Esophagus squamous epithelium (tissue), 5 donors: ENCODE data around the gene GALNT15. TPM values are rescaled to one million over a fixed set of nuclear protein-coding genes. Genes with fewer than 3 reads are reported as not detected.
A peak's percentile ranks its signal among the peaks of the same experiment; 100 is the strongest.

Experiments used
- DNase-seq: peaks from one replicate; lab custom pipeline; 2025; lab: John Stamatoyannopoulos, UW
- H3K27ac ChIP-seq, 4 donors: fragments of 200-600 bp; sonication (generic); one replicate each; pipeline ENCODE4 v1.5.1; 2016 to 2019; ENCODE audit warnings: mild to moderate bottlenecking in 1 of 4
- H3K27me3 ChIP-seq, 4 donors: fragments of 200-600 bp; sonication (generic); 1 replicate in 3 of 4; 2 replicates in 1 of 4; pipeline versions ENCODE4 v1.5.1 to v1.6.0; 2017 to 2021; ENCODE audit warnings: antibody characterized with exemption in 1 of 4
- H3K36me3 ChIP-seq, 3 donors: fragments of 200-600 bp; sonication (generic); one replicate each; pipeline ENCODE4 v1.5.1; 2016 to 2019
- H3K4me1 ChIP-seq, 3 donors: fragments of 200-600 bp; sonication (generic); one replicate each; pipeline ENCODE4 v1.5.1; 2017 to 2019
- H3K4me3 ChIP-seq, 4 donors: fragments of 200-600 bp; sonication (generic); 1 replicate in 3 of 4; 2 replicates in 1 of 4; pipeline ENCODE4 v1.5.1; 2016 to 2019; ENCODE audit warnings: mild to moderate bottlenecking in 2 of 4, moderate library complexity in 1 of 4
- H3K9me3 ChIP-seq, 3 donors: fragments of 200-600 bp; sonication (generic); one replicate each; pipeline ENCODE4 v1.5.1; 2016 to 2019
- POLR2A ChIP-seq, 4 donors: fragments of 450-650 bp; IDR thresholded peaks; one replicate each; pipeline ENCODE4 v1.6.1; 2017; ENCODE audit warnings: antibody characterized with exemption in 4 of 4, mild to moderate bottlenecking in 4 of 4, moderate library complexity in 3 of 4
- WGBS, 2 donors: methylation state at CpG; one replicate each; pipeline ENCODE4 v1.1.5; 2018; 5-methylcytosine and 5-hydroxymethylcytosine counted together
- intact Hi-C: fragments of 100-400 bp; cut with DNase I; formaldehyde crosslinking; loops from one replicate; pipeline ENCODE4 v1.15.0; 2022
- total RNA-seq, 4 donors: library from RNA; depleted of rRNA; stranded (reverse); fragments of >200 nt; gene quantifications; one replicate each; pipeline ENCODE4 v1.1.0, GENCODE V29; 2016
- TF ChIP-seq, protein P1 (sequence below), 6 experiments: fragments of 450-650 bp in 4 of 6; fragments of 200-600 bp in 2 of 6; sonication (generic) in 2 of 6; IDR thresholded peaks; one replicate each; pipeline ENCODE4 v1.5.1; 2016 to 2019; ENCODE audit warnings: antibody characterized with exemption in 6 of 6, mild to moderate bottlenecking in 4 of 6, moderate library complexity in 4 of 6
- donor health status: DM: yes; HTN: yes; CAD: no.

Gene GALNT15
- total RNA-seq, 4 donors from 2014 or later: 4.6 to 117 (median 35.6) TPM

DNA sequence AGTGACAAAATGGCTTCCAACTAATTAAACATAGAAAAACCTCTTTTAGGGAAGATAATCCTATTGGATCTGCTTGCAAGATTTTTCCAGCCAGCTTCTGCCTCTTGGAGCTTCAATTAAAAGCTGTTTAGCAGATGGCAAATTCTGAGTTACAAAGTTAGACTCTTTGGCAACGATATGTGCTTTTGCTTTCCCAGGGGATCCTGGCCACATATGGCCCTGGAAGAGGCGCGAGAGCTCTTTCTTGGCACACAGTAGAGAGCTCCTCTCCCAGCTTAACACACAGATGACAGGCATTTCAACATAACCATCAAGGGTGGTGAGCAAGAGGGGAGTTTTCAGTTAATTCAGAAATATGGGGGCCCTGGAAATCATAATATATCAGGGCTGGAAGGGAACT is 41.6 kb upstream of the GALNT15 start:
- H3K36me3 ChIP-seq: no peaks in the 10 kb centered on the region
- H3K4me3 ChIP-seq: no peak overlapping the region
- peaks cover 0 to 19% (median 10%) of the 10 kb centered on the region in 3 donors for H3K4me1 ChIP-seq
- WGBS, 2 donors: 62 to 70% methylated on average over 3 of the region's 3 CpGs
- TF ChIP-seq, protein P1, sequence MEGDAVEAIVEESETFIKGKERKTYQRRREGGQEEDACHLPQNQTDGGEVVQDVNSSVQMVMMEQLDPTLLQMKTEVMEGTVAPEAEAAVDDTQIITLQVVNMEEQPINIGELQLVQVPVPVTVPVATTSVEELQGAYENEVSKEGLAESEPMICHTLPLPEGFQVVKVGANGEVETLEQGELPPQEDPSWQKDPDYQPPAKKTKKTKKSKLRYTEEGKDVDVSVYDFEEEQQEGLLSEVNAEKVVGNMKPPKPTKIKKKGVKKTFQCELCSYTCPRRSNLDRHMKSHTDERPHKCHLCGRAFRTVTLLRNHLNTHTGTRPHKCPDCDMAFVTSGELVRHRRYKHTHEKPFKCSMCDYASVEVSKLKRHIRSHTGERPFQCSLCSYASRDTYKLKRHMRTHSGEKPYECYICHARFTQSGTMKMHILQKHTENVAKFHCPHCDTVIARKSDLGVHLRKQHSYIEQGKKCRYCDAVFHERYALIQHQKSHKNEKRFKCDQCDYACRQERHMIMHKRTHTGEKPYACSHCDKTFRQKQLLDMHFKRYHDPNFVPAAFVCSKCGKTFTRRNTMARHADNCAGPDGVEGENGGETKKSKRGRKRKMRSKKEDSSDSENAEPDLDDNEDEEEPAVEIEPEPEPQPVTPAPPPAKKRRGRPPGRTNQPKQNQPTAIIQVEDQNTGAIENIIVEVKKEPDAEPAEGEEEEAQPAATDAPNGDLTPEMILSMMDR (IDR thresholded peaks at IDR 0.05): no peak
- TF ChIP-seq POLR2A (IDR thresholded peaks at IDR 0.05): no peak
- no peaks in the 10 kb centered on the region for H3K9me3 ChIP-seq
- peak overlapping the region; percentile 5 to 88 (median 71) for H3K27ac ChIP-seq
- no peaks in the 10 kb centered on the region for H3K27me3 ChIP-seq
- DNase-seq: no peak
- intact Hi-C loops: no loop called here

DNA sequence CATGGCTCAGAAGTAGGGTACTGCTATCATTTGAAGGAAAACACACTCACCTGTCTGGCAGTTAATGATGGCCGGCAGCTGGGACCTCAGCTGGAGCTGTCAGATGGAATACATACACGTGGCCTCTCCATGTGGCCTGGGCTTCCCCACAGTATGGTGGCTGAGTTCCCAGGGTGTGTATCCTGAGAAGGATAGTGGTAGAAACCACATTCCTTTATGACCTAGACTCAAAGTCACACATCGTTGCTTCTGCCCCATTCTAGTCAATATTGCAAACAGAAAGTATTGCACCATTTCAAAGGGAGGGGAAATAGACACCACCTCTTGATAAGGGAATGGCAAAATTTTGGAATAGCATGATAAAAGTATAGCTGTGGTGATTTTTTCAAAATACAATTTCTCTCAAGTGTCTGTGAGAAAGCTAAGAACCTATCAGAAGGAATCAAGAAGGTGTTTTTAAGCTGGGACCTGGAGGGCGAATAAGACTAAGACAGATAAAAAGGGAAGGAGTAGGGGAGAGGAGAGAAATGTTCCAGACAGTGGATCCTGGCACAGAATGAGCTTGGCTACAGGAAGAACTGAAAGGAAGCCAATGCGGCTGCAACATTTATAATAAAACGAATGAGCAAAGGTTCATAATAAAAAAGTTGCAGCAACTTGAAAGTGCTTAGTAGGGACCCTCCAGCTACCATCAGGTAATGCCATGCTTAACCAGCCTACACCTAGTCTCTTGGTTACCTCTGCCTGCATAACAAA is 40.1 kb upstream of the GALNT15 start:
- DNase-seq: no peak
- no peaks in the 10 kb centered on the region for H3K9me3 ChIP-seq
- no peaks in the 10 kb centered on the region for H3K36me3 ChIP-seq
- intact Hi-C loops: no loop called here
- peaks cover 0 to 19% (median 10%) of the 10 kb centered on the region in 3 donors for H3K4me1 ChIP-seq
- WGBS, 2 donors: 73 to 79% methylated on average over 6 of the region's 6 CpGs
- TF ChIP-seq, protein P1 (IDR thresholded peaks at IDR 0.05): no peak
- TF ChIP-seq POLR2A (IDR thresholded peaks at IDR 0.05): no peak
- peak overlapping the region in 3 of 4 donors; percentile 70 to 88 (median 72) for H3K27ac ChIP-seq
- H3K27me3 ChIP-seq: no peaks in the 10 kb centered on the region
- no peak overlapping the region for H3K4me3 ChIP-seq

DNA sequence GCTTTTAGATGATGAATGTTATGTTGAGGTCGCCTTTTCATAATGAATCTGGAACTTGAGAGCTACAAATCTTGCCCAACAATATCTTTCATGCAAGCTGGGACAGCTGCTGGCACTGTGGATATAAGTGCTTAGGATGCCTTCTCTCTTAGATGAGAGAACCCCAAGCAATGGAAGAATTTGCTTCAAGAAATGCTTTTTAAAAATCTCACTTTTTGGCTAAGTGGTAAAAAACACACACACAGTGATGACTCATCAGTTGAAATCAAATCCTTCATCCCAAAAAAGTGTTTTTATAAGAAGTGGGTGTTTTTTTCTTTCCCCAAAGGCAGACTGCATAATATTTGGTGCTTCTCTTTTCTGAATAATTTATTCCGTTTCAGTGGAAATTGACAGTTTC is 38.4 kb upstream of the GALNT15 start:
- peak overlapping the region in 3 of 4 donors; percentile 51 to 86 (median 72) for H3K27ac ChIP-seq
- peak overlapping the region in 1 of 4 donors; percentile 32 for H3K4me3 ChIP-seq
- 32 to 45% methylated on average over 2 of the region's 2 CpGs for WGBS, 2 donors
- no peak for DNase-seq
- intact Hi-C loops: no loop called here
- H3K36me3 ChIP-seq: no peaks in the 10 kb centered on the region
- H3K27me3 ChIP-seq: no peaks in the 10 kb centered on the region
- H3K9me3 ChIP-seq: no peaks in the 10 kb centered on the region
- peaks cover 9 to 31% (median 23%) of the 10 kb centered on the region in 3 donors for H3K4me1 ChIP-seq
- TF ChIP-seq, protein P1 (IDR thresholded peaks at IDR 0.05): no peak
- TF ChIP-seq POLR2A (IDR thresholded peaks at IDR 0.05): no peak

DNA sequence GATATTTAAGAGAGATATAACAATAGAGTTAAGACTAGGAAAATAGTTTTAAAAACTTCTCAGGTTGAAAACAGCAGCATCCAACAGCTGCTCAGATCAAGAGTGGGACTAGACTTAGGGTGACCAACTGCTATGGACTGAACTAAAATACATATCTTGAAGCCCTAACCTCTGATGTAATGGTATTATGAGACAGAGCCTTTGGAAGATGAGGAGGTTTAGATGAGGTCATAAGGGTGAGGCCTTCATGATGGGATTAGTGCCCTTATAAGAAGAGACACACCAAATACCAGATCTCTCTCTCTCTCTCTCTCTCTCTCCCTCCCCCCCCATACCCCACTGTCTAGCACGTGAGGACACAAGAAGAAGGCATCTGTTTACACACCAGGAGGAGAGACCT is 37.4 kb upstream of the GALNT15 start:
- Histone ChIP-seq H3K9me3 (no peaks in the 10 kb centered on the region), H3K27me3 (no peaks in the 10 kb centered on the region), H3K4me3 (no peak overlapping the region), H3K4me1 (peaks cover 9 to 31% (median 25%) of the 10 kb centered on the region in 3 donors), H3K27ac (peak overlapping the region in 3 of 4 donors; percentile 51 to 74 (median 72)), H3K36me3 (no peaks in the 10 kb centered on the region)
- TF ChIP-seq POLR2A (IDR thresholded peaks at IDR 0.05): no peak
- TF ChIP-seq, protein P1 (IDR thresholded peaks at IDR 0.05): no peak
- intact Hi-C loops: no loop called here
- WGBS, 2 donors: 56 to 71% methylated on average over 1 of the region's 1 CpG
- DNase-seq: no peak

DNA sequence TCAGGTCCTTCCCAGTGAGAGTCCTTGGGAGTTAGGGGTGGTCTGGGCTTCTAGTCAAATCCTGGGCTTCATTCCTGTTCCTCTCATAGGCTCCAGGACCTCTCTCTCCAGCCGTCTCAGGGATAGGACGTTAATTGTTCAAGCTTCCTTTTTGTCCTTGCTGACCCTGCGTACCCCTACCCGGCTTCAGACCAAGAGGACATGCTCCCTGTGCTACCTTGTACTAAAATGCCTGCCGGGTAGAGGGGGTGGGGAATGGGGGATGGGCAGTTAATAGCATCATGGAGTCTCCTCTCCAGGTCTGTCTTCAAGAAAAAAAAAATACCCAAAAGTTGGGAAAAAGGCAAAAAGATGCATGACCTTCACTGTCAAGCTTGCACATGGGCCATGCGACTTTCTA is 36.5 kb upstream of the GALNT15 start:
- TF ChIP-seq POLR2A (IDR thresholded peaks at IDR 0.05): no peak
- TF ChIP-seq, protein P1 (IDR thresholded peaks at IDR 0.05): no peak
- Histone ChIP-seq H3K4me1 (peaks cover 9 to 26% (median 19%) of the 10 kb centered on the region in 3 donors), H3K36me3 (no peaks in the 10 kb centered on the region), H3K27me3 (no peaks in the 10 kb centered on the region), H3K4me3 (no peak overlapping the region), H3K9me3 (no peaks in the 10 kb centered on the region), H3K27ac (peak overlapping the region in 1 of 4 donors; percentile 72)
- 94 to 95% methylated on average over 6 of the region's 6 CpGs for WGBS, 2 donors
- intact Hi-C loops: no loop called here
- no peak for DNase-seq
